ENCODE data around the gene GABBR2. TPM values are rescaled to one million over a fixed set of nuclear protein-coding genes. Genes with fewer than 3 reads are reported as not detected.

Gene GABBR2
- total RNA-seq, 2 experiments from 2014 or later, result not detected

GRCh38 chr9:98673681-98674080 lies 35.1 kb downstream of the GABBR2 start:
- Histone ChIP-seq H2AFZ (ENCODE audit: low read length) (no peak overlapping the region), H3K4me2 (ENCODE audit: low read length) (no peak overlapping the region), H3K27ac (ENCODE audit: low read depth, low read length, poor library complexity, severe bottlenecking) (no peak overlapping the region), H4K20me1 (ENCODE audit: insufficient read depth, low read length) (no peaks in the 10 kb centered on the region), H3K4me1 (ENCODE audit: insufficient read depth, low read length, poor library complexity, severe bottlenecking) (no peaks in the 10 kb centered on the region), H3K79me2 (ENCODE audit: insufficient read depth, low read depth, low read length) (no peaks in the 10 kb centered on the region), H3K36me3 (ENCODE audit: insufficient read depth, low read length) (no peaks in the 10 kb centered on the region), H3K9me2 (ENCODE audit: insufficient read depth, low read length) (no peaks in the 10 kb centered on the region), H3K9me3 (ENCODE audit: low read length) (no peaks in the 10 kb centered on the region), H3K4me3 (ENCODE audit: low read depth, low read length, poor library complexity, severe bottlenecking) (no peak overlapping the region)
- POLR2A ChIA-PET, result no interaction called here
- CTCF ChIA-PET (ENCODE audit: unreplicated experiment), result no interaction called here
- no peak for TF ChIP-seq EZH2phosphoT487 (IDR thresholded peaks at IDR 0.05; ENCODE audit: borderline replicate concordance, low read depth, low read length)
- no peak for TF ChIP-seq CTCF (conservative IDR thresholded peaks at IDR 0.05; ENCODE audit: low read length)
- no peak for DNase-seq (ENCODE audit: low spot score)
- intact Hi-C loops (cut with micrococcal nuclease; ENCODE audit: unreplicated experiment), result no loop called here
- no TSS peak for BruUV-seq (replicated peaks)

GRCh38 chr9:98667005-98667640 lies 41.6 kb downstream of the GABBR2 start:
- no peaks in the 10 kb centered on the region for H3K4me1 ChIP-seq (ENCODE audit: insufficient read depth, low read length, poor library complexity, severe bottlenecking)
- DNase-seq (ENCODE audit: low spot score), result no peak
- TF ChIP-seq CTCF (conservative IDR thresholded peaks at IDR 0.05; ENCODE audit: low read length) (no peak), EZH2phosphoT487 (IDR thresholded peaks at IDR 0.05; ENCODE audit: borderline replicate concordance, low read depth, low read length) (no peak)
- POLR2A ChIA-PET, result interaction anchor here (0.6 to 0.7 kb wide), 3 partner anchors 74 to 1943 kb away, joined by 3 to 7 read pairs (median 3); no protein-coding TSS in a partner anchor
- H3K4me3 ChIP-seq (ENCODE audit: low read depth, low read length, poor library complexity, severe bottlenecking), result no peak overlapping the region
- CTCF ChIA-PET (ENCODE audit: unreplicated experiment), result no interaction called here
- no TSS peak for BruUV-seq (replicated peaks)
- intact Hi-C loops (cut with micrococcal nuclease; ENCODE audit: unreplicated experiment), result no loop called here
- no peak overlapping the region for H3K27ac ChIP-seq (ENCODE audit: low read depth, low read length, poor library complexity, severe bottlenecking)
- H3K79me2 ChIP-seq (ENCODE audit: insufficient read depth, low read depth, low read length), result no peaks in the 10 kb centered on the region
- no peaks in the 10 kb centered on the region for H3K9me2 ChIP-seq (ENCODE audit: insufficient read depth, low read length)
- H2AFZ ChIP-seq (ENCODE audit: low read length), result no peak overlapping the region
- H4K20me1 ChIP-seq (ENCODE audit: insufficient read depth, low read length), result no peaks in the 10 kb centered on the region
- H3K4me2 ChIP-seq (ENCODE audit: low read length), result no peak overlapping the region
- no peaks in the 10 kb centered on the region for H3K9me3 ChIP-seq (ENCODE audit: low read length)
- H3K36me3 ChIP-seq (ENCODE audit: insufficient read depth, low read length), result no peaks in the 10 kb centered on the region

GRCh38 chr9:98665501-98665900 lies 43.2 kb downstream of the GABBR2 start:
- intact Hi-C loops (cut with micrococcal nuclease; ENCODE audit: unreplicated experiment), result no loop called here

More at GRCh38 chr9:98665501-98665900, 43.2 kb downstream of the GABBR2 start:
- Histone ChIP-seq H2AFZ (ENCODE audit: low read length) (no peak overlapping the region), H3K4me1 (ENCODE audit: insufficient read depth, low read length, poor library complexity, severe bottlenecking) (no peaks in the 10 kb centered on the region), H3K36me3 (ENCODE audit: insufficient read depth, low read length) (no peaks in the 10 kb centered on the region), H3K27ac (ENCODE audit: low read depth, low read length, poor library complexity, severe bottlenecking) (no peak overlapping the region), H3K4me3 (ENCODE audit: low read depth, low read length, poor library complexity, severe bottlenecking) (no peak overlapping the region), H3K79me2 (ENCODE audit: insufficient read depth, low read depth, low read length) (no peaks in the 10 kb centered on the region), H4K20me1 (ENCODE audit: insufficient read depth, low read length) (no peaks in the 10 kb centered on the region), H3K9me3 (ENCODE audit: low read length) (no peaks in the 10 kb centered on the region), H3K9me2 (ENCODE audit: insufficient read depth, low read length) (no peaks in the 10 kb centered on the region), H3K4me2 (ENCODE audit: low read length) (no peak overlapping the region)
- TF ChIP-seq CTCF (conservative IDR thresholded peaks at IDR 0.05; ENCODE audit: low read length) (no peak), EZH2phosphoT487 (IDR thresholded peaks at IDR 0.05; ENCODE audit: borderline replicate concordance, low read depth, low read length) (no peak)
- ChIA-PET CTCF (ENCODE audit: unreplicated experiment) (no interaction called here), POLR2A (no interaction called here)
- DNase-seq (ENCODE audit: low spot score), result no peak
- no TSS peak for BruUV-seq (replicated peaks)
